ENCODE results near the gene CADPS2.

- TF ChIP-seq, protein P1, sequence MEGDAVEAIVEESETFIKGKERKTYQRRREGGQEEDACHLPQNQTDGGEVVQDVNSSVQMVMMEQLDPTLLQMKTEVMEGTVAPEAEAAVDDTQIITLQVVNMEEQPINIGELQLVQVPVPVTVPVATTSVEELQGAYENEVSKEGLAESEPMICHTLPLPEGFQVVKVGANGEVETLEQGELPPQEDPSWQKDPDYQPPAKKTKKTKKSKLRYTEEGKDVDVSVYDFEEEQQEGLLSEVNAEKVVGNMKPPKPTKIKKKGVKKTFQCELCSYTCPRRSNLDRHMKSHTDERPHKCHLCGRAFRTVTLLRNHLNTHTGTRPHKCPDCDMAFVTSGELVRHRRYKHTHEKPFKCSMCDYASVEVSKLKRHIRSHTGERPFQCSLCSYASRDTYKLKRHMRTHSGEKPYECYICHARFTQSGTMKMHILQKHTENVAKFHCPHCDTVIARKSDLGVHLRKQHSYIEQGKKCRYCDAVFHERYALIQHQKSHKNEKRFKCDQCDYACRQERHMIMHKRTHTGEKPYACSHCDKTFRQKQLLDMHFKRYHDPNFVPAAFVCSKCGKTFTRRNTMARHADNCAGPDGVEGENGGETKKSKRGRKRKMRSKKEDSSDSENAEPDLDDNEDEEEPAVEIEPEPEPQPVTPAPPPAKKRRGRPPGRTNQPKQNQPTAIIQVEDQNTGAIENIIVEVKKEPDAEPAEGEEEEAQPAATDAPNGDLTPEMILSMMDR (IDR thresholded peaks at IDR 0.05) = no peak
- TF ChIP-seq POLR2A (IDR thresholded peaks at IDR 0.05) = no peak
- no peak for TF ChIP-seq EP300 (IDR thresholded peaks at IDR 0.05)
- no peak for TF ChIP-seq POLR2AphosphoS5 (IDR thresholded peaks at IDR 0.05)
Observed at GRCh38 chr7:122273117-122273516, 613.1 kb downstream of the CADPS2 start.
